Smooth muscle cell of the brain vasculature (primary cell): ENCODE results near the gene SF3B1.
A peak's percentile ranks its signal among the peaks of the same experiment; 100 is the strongest.
"Not testable (repeated sequence)": the region's sequence is repeated elsewhere in the genome, so short reads cannot be mapped to it uniquely, and the experiment has no call there.

Source experiments
- DNase-seq: peaks from one replicate; pipeline ENCODE4 v3.0.0-alpha.2; 2012; ENCODE audit warnings: low read depth, low spot score

The SF3B1 gene, protein sequence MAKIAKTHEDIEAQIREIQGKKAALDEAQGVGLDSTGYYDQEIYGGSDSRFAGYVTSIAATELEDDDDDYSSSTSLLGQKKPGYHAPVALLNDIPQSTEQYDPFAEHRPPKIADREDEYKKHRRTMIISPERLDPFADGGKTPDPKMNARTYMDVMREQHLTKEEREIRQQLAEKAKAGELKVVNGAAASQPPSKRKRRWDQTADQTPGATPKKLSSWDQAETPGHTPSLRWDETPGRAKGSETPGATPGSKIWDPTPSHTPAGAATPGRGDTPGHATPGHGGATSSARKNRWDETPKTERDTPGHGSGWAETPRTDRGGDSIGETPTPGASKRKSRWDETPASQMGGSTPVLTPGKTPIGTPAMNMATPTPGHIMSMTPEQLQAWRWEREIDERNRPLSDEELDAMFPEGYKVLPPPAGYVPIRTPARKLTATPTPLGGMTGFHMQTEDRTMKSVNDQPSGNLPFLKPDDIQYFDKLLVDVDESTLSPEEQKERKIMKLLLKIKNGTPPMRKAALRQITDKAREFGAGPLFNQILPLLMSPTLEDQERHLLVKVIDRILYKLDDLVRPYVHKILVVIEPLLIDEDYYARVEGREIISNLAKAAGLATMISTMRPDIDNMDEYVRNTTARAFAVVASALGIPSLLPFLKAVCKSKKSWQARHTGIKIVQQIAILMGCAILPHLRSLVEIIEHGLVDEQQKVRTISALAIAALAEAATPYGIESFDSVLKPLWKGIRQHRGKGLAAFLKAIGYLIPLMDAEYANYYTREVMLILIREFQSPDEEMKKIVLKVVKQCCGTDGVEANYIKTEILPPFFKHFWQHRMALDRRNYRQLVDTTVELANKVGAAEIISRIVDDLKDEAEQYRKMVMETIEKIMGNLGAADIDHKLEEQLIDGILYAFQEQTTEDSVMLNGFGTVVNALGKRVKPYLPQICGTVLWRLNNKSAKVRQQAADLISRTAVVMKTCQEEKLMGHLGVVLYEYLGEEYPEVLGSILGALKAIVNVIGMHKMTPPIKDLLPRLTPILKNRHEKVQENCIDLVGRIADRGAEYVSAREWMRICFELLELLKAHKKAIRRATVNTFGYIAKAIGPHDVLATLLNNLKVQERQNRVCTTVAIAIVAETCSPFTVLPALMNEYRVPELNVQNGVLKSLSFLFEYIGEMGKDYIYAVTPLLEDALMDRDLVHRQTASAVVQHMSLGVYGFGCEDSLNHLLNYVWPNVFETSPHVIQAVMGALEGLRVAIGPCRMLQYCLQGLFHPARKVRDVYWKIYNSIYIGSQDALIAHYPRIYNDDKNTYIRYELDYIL

GRCh38 chr2:197434541-197435513, at the start of gene SF3B1:
TSS of gene SF3B1 (minus strand) at chr2:197435028. CDS start at chr2:197434999, 29 bp downstream.
- DNase-seq: peak; percentile 93

DNA sequence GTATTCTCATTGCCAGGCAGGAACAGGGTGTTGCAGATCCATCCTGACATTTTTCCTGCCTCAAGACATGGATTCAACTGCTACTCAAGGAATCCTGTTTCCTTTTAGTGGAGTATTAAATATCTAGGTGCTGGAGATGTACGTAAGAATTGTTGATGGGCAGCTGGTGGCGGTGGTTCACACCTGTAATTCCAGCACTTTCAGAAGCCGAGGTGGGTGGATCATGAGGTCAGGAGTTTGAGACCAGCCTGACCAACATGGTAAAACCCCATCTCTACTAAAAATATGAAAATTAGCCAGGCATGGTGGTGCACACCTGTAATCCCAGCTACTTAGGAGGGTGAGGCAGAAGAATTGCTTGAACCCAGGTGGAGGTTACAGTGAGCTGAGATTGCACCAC, 49.4 kb upstream of the SF3B1 start:
- not testable (repeated sequence) for DNase-seq

GRCh38 chr2:197480165-197481036, 45.6 kb upstream of the SF3B1 start:
- DNase-seq: no peak

DNA sequence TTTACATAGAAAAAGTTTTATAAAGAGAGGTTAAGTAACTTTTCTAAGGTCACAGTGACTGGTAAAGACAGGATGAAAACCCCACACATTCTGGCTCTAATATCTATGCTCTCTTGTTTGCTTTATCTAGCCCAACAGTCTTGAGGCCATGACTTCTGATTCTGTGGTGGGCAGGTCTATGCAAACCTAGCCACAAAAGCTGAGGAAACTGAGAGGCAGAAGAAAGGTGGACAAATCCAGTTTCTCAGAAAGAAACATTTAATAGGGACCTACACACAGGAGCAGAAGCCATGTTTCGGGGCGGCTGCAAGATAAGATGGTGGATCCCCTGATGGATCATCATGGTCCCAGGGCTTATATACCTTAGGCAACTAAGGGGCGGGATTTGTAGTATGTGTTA, 43.0 kb upstream of the SF3B1 start:
- no peak for DNase-seq

- no peak for DNase-seq
Measured at GRCh38 chr2:197472166-197472565, 37.3 kb upstream of the SF3B1 start.

DNA sequence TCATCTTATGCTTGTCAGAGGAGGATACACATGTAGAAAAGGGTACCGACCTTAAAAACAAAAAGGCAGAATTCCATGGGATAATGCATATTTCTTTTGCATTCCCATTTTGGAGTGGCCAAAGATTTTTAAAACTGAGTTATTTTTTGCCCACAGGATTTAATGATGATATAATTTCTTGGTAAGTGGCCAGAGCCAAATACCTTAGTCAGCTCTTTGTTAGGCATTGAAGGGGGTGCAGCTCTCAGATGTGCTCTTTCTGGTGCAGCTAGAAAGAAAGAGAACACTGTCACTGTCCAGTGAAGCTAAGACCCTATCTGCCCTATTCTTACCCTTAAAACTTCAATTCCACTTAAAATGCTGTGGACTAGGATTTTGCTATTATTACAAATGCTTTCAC, 29.3 kb upstream of the SF3B1 start:
- no peak for DNase-seq

GRCh38 chr2:197461057-197461456, 26.2 kb upstream of the SF3B1 start:
- DNase-seq: no peak

GRCh38 chr2:197460649-197461048, 25.8 kb upstream of the SF3B1 start:
- DNase-seq: no peak

GRCh38 chr2:197455428-197455827, 20.6 kb upstream of the SF3B1 start:
- no peak for DNase-seq

DNA sequence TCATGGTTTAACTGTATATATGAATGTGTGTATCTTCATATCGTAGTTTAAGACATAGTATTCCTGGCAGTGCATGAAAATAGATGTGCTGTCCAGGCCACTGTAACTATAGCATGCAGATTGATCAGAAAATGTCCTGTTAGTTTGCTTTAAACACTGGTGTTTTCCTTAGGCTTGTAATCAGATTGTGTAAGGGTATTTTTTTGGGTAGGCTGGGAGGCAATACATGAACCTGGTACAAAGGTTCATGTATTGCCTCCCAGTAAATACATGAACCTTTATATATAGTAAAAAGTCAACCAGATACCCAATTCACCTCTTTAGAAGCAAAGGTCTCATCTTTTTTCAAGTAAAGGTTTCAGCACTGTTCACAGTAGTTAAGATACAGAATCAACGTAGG, 20.1 kb upstream of the SF3B1 start:
- no peak for DNase-seq

GRCh38 chr2:197453914-197454398, 19.1 kb upstream of the SF3B1 start:
- DNase-seq: no peak

DNA sequence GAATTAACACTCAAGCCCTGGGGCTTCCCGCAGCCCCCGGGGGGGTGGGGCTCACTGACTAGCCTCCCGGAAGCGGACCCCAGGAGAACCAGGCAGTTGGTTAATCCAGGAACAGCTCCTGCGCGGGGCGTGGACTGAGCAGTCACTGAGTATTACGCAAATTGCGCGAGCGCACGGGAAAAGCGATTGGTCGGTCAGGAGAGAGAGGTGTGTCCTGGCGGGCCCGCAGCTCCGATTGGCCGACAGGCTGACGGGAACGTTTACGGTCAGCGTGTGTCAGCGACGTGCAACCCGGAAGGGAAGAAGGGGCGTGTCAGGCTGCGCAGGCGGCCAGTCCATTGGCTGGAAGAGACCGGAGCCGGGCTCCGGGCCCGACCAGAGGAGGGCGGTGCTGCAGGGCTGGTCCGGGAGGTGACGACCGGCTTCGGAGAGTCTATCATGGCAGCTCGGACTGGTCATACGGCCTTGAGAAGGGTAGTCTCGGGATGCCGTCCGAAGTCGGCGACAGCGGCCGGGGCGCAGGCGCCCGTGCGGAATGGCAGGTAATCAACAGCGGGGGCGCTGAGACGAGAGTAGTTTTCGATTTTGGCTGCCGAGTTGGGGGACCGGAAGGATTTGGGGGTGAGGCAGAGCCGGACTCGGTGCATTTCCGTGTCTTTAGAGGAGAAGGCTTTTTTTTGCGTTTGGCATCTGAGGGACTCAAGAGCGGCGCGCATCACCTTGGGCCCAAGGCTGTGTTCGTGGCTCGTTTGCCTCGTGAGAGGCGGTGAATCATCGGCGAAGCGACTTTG, 18.5 kb upstream of the SF3B1 start, which contains the start of gene COQ10B:
Gene COQ10B, plus strand, starts transcription at position 430 of the 791 bp plus-strand sequence. Its CDS starts 9 bp downstream, at position 439.
- DNase-seq: peak; percentile 98

DNA sequence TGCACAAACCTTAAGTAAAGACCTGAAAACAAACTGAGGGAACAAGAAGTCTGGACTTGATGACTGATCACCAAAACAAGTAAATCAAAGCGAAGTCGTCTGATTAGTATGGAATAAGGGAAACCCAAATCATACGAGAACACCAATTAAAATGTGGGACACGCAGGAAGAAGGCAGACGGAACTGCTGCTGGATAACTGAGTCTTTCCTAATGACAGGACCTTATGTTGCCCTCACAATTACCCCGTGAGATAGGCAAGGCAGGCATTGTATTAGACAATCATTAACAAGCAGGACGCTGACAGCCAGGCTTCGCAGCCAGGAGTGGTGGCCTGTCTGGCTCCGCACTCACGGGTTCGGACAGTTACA, 17.9 kb upstream of the SF3B1 start:
- no peak for DNase-seq

GRCh38 chr2:197450935-197451358, 16.1 kb upstream of the SF3B1 start:
- DNase-seq: not testable (repeated sequence)

DNA sequence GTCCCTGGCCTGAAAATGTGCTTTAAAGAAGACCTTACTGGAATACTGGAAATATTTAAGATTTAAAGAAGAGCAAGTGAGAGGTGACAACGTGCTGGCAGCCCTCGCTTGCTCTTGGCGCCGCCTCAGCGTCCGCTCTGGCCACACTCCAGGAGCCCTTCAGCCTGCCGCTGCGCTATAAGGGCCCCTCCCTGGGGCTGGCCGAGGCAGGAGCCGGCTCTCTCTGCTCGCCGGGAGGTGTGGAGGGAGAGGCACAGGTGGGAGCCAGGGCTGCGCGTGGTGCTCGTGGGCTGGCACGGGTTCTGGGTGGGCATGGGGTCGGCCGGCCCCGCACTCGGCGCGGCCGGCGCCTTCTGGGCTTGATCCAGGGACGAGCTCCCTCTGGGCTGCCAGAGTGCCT, 15.6 kb upstream of the SF3B1 start:
- no peak for DNase-seq

- DNase-seq: no peak
Measured at GRCh38 chr2:197446844-197447243, 12.0 kb upstream of the SF3B1 start.

DNA sequence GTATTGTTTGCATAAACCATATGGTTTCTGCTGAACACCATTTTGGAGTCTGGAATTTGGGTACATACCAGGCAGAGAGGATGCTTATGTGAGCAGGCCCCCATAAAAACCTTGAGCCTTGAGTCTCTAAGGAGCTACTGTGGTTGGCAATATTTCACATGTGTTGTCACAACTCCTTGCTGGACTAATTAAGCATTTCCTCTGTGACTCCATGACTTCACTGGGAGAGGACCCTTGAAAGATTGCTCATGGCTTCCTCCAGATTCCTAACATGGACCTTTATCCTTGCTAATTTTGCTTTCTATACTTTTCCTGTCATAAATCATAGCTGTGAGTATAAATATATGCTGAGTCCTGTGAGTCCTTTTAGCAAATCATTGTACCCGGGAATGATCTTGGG, 10.9 kb upstream of the SF3B1 start:
- DNase-seq: no peak

DNA sequence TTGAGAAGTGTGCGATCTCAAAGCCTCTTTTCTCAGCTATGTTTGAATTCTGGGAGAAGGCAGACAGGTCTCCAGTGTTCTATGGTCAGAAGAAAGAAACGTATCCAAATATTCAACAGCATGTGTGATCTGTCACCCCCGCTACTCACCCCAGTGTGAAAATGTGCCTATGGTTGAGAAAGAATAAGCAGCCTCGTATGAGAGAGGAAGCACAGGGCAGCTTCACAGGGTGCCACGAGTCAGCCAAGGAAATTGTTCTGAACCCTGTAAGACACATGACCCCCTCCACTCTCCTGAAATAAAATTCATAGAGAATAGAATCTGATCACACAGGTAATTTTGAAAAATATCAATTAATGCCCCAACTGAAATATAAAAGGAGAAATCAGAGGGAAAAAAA, 8.0 kb upstream of the SF3B1 start:
- no peak for DNase-seq

GRCh38 chr2:197437380-197437779, 2.6 kb upstream of the SF3B1 start:
- DNase-seq: no peak
